GM18520 (cell line): ENCODE data around the gene NBPF4.
A peak's percentile ranks its signal among the peaks of the same experiment; 100 is the strongest.
"Not testable (repeated sequence)": the region's sequence is repeated elsewhere in the genome, so short reads cannot be mapped to it uniquely, and the experiment has no call there.

ENCODE experiments used
- ATAC-seq: cut with Tn5 transposase; IDR thresholded peaks from one replicate; pipeline ENCODE4 v1.9.1; 2021; ENCODE audit not compliant: unreplicated experiment

NBPF4 gene

DNA sequence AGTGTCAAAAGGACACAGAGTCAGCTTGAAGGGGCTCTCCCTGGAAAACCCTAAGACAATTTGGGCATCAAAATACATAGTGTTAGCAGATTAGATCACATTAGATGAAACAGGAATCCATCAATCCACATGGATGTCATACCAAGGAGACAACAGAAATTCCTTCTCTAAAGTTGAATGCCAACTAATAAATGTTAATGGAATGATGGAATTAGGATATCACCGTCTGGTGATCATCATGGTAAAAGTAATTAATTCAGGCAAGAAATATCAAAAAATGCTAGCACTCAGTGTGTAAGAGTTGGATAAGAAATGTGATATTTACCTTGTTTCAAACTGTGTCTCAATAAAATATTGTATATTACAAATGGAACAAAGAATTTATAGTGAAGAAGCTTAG lies 32.9 kb downstream of the NBPF4 start:
- no peak for ATAC-seq

GRCh38 chr1:108209456-108210108 lies 34.3 kb downstream of the NBPF4 start:
- no peak for ATAC-seq

DNA sequence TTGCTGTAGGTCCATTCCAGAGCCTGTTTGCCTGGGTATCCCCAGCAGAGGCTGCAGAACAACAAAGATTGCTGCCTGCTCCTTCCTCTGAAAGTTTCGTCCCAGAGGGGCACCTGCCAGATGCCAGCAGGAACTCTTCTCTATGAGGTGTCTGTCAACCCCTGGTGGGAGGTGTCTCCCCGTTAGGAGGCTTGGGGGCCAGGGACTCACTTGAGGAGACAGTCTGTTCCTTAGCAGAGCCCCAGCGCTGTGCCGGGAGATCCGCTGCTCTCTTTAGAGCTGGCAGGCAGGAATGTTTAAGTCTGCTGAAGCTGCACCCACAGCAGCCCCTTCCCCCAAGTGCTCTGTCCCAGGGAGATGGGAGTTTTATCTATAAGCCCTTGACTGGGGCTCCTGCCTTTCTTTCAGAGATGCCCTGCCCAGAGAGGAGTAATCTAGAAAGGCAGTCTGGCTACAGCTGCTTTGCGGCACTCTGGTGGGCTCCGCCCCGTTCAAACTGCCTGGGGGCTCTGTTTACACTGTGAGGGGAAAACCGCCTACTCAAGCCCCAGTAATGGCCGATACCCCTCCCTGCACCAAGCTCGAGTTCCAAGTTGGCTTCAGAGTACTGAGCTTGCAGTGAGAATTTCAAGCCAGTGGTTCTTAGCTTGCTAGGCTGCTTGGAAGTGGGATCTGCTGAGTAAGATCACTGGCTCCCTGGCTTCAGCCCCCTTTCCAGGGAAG lies 35.0 kb downstream of the NBPF4 start:
- ATAC-seq, result no peak

DNA sequence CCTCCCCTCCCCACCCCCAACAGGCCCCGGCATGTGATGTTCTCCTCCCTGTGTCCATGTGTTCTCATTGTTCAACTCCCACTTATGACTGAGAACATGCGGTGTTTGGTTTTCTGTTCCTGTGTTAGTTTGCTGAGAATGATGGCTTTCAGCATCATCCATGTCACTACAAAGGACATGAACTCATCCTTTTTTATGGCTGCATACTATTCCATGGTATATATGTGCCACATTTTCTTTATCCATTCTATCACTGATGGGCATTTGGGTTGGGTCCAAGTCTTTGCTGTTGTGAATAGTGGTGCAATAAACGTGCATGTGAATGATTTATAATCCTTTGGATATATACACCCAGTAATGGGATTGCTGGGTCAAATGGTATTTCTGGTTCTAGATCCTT lies 40.3 kb downstream of the NBPF4 start:
- not testable (repeated sequence) for ATAC-seq

GRCh38 chr1:108201687-108202086 lies 42.2 kb downstream of the NBPF4 start:
- no peak for ATAC-seq

- ATAC-seq, result no peak
Observed at GRCh38 chr1:108200687-108201051, 43.2 kb downstream of the NBPF4 start.

DNA sequence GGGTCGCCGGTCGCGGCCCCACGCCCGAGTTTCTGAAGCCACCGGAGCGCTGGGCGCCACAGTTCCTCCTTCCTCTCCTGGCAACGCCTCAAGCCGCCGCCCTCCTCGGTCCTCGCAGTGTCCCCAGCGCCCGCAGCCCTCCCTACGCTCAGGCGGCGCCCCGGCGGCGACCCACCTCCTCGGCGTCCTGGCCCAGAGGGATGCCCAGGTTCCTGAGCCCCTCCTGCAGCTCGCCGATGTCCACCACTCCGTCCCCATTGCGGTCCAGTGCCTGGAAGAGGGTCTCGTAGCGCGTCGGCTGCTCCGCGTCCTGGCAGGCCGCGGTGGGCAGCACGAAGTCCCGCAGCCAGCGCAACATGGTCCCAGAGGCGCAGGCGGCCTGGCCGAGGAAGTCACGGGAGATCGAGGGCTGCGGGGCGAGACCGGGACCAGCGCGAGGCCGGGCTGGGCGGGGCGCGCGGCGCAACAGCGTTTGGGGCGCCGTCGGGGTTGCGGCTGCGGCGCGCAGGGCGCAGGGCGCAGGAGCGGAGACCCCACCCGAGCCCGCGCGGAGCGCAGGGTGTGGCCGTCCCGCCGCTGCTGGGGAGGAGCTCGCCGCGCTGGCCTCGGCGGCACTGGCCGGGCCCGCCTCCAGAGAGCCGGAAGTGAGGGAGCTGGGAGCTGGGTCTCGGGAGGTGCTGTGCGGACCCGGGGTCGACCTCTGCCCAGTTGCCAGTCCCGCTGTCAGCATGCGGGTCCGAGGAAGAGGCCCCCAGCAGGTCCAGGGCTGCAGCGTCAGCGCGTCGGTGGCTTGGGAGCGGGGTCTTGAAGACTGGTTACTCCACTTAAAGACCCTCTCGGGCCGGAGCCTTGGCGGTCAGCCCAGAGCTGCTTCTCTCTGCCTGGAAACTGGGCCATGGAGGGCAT lies 43.8 kb downstream of the NBPF4 start, which contains the start of gene SLC25A24:
Gene SLC25A24 (minus strand): TSS at position 563 of the 906 bp plus-strand sequence. CDS start 205 bp downstream, at position 358.
- peak; percentile 87 for ATAC-seq

DNA sequence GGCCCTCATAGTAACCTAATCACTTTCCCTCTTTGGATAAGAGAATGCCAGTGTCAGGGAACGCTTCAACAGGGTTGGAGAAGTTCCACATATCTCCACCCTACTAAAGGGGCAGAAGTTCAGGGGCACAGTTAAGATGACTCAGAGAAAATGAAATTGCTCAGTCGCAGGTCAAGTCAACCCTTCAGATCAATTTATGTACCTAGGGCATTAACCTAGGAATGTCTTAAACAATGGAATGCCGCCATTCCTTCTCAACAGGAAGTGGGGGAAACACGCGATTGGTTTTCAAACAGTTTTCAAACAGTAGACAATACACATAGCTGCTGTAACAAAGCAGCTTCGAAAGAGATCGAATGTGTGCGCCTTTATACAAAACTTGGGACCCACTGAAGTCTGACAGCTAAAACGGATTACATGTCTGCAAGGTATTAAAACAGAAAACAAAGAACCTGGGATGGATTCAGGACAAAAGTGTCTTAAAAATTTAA lies 44.6 kb downstream of the NBPF4 start:
- no peak for ATAC-seq

DNA sequence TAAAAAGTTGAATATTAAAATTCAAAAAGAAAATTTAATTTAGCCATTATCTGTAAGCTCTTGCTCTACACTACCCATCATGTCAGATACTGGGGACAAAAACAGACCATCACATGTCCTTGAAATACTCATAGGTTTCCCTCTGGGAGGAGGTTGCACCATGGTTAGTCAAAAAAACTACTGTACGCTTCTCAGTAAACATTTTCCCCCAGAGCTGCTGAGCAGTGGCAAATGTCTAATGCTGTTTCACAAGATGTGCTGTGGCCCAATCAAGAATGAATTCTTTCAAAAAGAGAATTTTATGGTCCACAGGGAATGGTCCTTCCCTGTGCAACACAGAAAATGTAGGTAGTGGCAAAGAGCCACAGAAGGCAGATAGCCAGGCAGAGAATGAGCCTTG lies 49.8 kb downstream of the NBPF4 start:
- ATAC-seq, result no peak

GRCh38 chr1:108193333-108193732 lies 50.5 kb downstream of the NBPF4 start:
- no peak for ATAC-seq

DNA sequence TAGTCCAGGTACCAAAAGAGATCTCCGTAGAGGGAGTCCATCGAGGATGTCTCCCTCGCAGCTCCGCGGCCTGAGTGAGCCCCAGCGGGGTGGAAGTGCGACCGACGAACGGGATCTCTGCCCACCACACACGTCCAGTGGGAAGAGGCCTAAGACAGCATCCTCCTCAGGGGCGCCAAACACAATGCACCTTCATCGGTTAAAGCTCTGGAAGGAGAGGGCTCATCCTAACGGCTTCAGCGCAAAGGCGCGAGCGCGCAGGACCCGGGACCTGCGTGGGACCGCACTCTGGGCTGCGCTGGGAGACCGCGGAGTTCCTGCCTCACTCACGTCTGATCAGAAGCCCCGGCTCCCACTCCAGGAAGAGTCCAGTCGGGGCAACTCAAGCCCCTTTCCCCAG lies 51.3 kb downstream of the NBPF4 start:
- no peak for ATAC-seq

- ATAC-seq, result no peak
Observed at GRCh38 chr1:108190686-108191416, 53.0 kb downstream of the NBPF4 start.

DNA sequence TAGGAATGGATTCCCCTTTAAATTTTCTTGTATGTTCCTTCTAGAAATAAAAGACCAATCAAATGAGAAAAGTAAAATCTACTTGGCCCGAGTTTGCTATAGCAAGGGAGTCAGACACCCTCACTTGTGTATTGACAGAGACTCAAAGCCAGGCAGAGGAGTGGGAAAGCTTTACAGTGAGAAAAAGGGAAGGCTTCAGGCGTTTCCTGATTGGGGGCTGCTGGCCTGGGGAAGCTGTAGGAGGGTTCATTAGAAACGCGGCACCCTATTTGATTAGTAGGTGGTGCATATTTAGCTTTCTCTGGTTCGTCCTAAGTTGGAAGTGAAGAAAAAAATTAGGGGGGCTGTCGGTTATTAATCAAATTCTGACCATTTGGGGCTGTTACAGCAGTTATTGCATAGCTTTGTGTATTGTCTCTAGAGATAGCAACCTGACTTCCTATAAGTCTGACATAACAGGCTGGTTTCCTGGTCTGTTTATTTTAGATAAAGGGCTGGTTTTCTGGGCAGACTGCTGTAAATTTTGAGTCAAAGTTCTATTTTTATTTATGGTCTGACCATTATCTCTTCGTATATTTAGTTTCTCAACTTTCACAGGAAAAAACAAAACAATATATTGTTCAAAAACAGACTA lies 53.8 kb downstream of the NBPF4 start:
- ATAC-seq, result no peak

- no peak for ATAC-seq
Observed at GRCh38 chr1:108188801-108189200, 55.1 kb downstream of the NBPF4 start.

DNA sequence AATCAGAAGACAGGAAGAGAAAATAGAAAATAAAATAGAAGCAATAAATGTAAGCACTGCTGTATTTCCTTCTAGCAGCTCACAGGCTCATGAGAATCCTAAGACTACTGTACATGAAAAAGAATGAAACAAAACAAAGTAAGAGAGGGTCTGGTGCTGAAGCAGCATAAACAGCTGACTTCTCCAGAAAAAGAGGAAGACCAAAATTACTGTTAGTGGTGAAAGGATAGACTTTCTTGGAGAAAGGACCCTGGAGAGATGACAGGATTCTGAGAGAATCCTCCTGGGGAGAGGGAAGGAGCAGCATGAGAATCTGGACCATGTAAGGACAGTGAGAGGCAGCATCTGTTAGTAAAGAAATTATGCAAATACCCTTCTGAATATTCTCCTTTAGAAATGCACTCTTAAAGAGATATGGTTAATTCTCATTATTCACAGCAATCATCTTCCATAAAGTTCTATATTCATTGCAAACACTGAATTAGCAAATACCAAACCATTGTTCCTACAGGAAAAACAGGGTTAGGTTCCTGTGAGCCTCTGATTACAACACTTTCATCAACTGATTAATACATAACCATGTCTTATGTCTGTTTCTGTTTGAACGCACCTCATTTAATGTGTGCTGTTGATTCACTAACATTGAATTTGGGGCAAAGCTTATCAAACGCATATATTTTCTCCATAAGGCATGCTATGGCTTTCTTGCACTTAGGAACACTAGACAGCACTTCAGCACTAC lies 60.7 kb downstream of the NBPF4 start:
- ATAC-seq, result no peak

DNA sequence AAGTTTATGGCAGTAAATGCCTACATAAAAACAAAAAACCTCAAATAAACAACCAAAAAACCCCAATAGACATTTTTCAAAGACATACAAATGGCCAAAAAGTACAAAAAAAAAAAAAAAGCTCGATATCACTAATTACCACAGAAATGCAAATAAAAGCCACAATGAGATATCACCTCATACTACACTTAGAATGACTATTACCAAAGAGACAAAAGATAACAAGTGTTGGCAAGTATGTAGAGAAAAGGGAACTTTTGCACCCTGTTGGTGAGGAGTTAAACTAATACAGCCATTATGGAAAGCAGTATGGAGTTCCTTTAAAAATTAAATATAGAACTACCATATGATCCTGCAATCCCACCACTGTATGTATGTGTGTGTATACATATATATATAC lies 64.9 kb downstream of the NBPF4 start:
- ATAC-seq, result peak; percentile 72
